OCI-LY1 (cell line): ENCODE results near the gene ZFYVE28.

Experiments
- H2AFZ ChIP-seq: fragments of 200-600 bp; sonication (generic), shearing (Covaris generic); 2 replicates; pipeline ENCODE4 v1.6.0; 2014; ENCODE audit warnings: antibody characterized with exemption, mild to moderate bottlenecking, low read length
- H3F3A ChIP-seq: fragments of 200-600 bp; sonication (generic), shearing (Covaris generic); 2 replicates; pipeline ENCODE4 v1.6.0; 2014; ENCODE audit warnings: mild to moderate bottlenecking, antibody characterized with exemption, low read length, moderate library complexity; ENCODE audit not compliant: insufficient read depth
- H3K27ac ChIP-seq: fragments of 200-600 bp; sonication (generic); 2 replicates; pipeline ENCODE4 v1.5.1; 2014; ENCODE audit warnings: low read length, mixed run types, mild to moderate bottlenecking, low read depth; ENCODE audit not compliant: poor library complexity, severe bottlenecking
- H3K27me3 ChIP-seq: fragments of 200-600 bp; sonication (generic); 2 replicates; pipeline ENCODE4 v1.6.0; 2014; ENCODE audit warnings: antibody characterized with exemption, mild to moderate bottlenecking, low read length, moderate library complexity; ENCODE audit not compliant: insufficient read depth
- H3K36me3 ChIP-seq: fragments of 200-600 bp; sonication (generic); 2 replicates; pipeline ENCODE4 v1.6.1; 2014; ENCODE audit warnings: mild to moderate bottlenecking, antibody characterized with exemption, low read length, moderate library complexity, mixed read lengths; ENCODE audit not compliant: insufficient read depth
- H3K4me1 ChIP-seq: fragments of 200-600 bp; sonication (generic); 2 replicates; pipeline ENCODE4 v1.5.1; 2014; ENCODE audit warnings: mild to moderate bottlenecking, low read length, moderate library complexity; ENCODE audit not compliant: insufficient read depth, severe bottlenecking
- H3K4me2 ChIP-seq: fragments of 200-600 bp; sonication (generic), shearing (Covaris generic); 2 replicates; pipeline ENCODE4 v1.6.1; 2014; ENCODE audit warnings: low read length
- H3K4me3 ChIP-seq: fragments of 200-600 bp; sonication (generic); 2 replicates; pipeline ENCODE4 v1.5.1; 2014; ENCODE audit warnings: low read length, low read depth, mild to moderate bottlenecking, mixed read lengths; ENCODE audit not compliant: poor library complexity, severe bottlenecking
- H3K79me2 ChIP-seq: fragments of 200-600 bp; shearing (Covaris generic); 2 replicates; pipeline ENCODE4 v1.6.1; 2016; ENCODE audit warnings: mixed run types, low read length, mixed read lengths; ENCODE audit not compliant: insufficient read depth
- H3K9ac ChIP-seq: fragments of 200-600 bp; sonication (generic), shearing (Covaris generic); 2 replicates; pipeline ENCODE4 v1.6.1; 2014; ENCODE audit warnings: mild to moderate bottlenecking, low read length, mixed read lengths
- H3K9me2 ChIP-seq: fragments of 200-600 bp; sonication (generic), shearing (Covaris generic); 2 replicates; pipeline ENCODE4 v1.6.1; 2014; ENCODE audit warnings: low read depth, mild to moderate bottlenecking, low read length, mixed read lengths
- H3K9me3 ChIP-seq: fragments of 200-600 bp; shearing (Covaris generic); 2 replicates; pipeline ENCODE4 v1.6.1; 2014; ENCODE audit warnings: low read length, mixed read lengths
- H4K20me1 ChIP-seq: fragments of 200-600 bp; sonication (generic), shearing (Covaris generic); 2 replicates; pipeline ENCODE4 v1.6.0; 2016; ENCODE audit warnings: mild to moderate bottlenecking, low read length; ENCODE audit not compliant: insufficient read depth
- CTCF ChIP-seq: fragments of 200-600 bp; sonication (generic), shearing (Covaris generic); IDR thresholded peaks from 2 replicates; pipeline ENCODE4 v1.5.1; 2017; ENCODE audit warnings: mild to moderate bottlenecking, antibody characterized with exemption, low read length, moderate library complexity, mixed read lengths
- EZH2 ChIP-seq: fragments of 200-600 bp; sonication (generic), shearing (Covaris generic); IDR thresholded peaks from 2 replicates; pipeline ENCODE4 v1.8.0; 2017; ENCODE audit warnings: borderline replicate concordance, mixed run types, mild to moderate bottlenecking, antibody characterized with exemption, low read length, moderate library complexity, mixed read lengths

Gene ZFYVE28

GRCh38 chr4:2406406-2406805 is 12.0 kb downstream of the ZFYVE28 start:
- H3K9me2 ChIP-seq: no peaks in the 10 kb centered on the region
- TF ChIP-seq EZH2: no peak
- no peak for TF ChIP-seq CTCF
- no peak overlapping the region for H3K9ac ChIP-seq
- no peaks in the 10 kb centered on the region for H3K4me1 ChIP-seq
- H3F3A ChIP-seq: no peaks in the 10 kb centered on the region
- H3K4me2 ChIP-seq: no peak overlapping the region
- no peaks in the 10 kb centered on the region for H3K27me3 ChIP-seq
- H3K9me3 ChIP-seq: no peaks in the 10 kb centered on the region
- H3K4me3 ChIP-seq: no peak overlapping the region
- no peak overlapping the region for H3K27ac ChIP-seq
- no peaks in the 10 kb centered on the region for H3K79me2 ChIP-seq
- no peak overlapping the region for H2AFZ ChIP-seq
- H4K20me1 ChIP-seq: no peaks in the 10 kb centered on the region
- H3K36me3 ChIP-seq: no peaks in the 10 kb centered on the region

- Histone ChIP-seq H3K79me2 (no peaks in the 10 kb centered on the region), H3K9ac (no peak overlapping the region), H3K4me3 (no peak overlapping the region), H3F3A (no peaks in the 10 kb centered on the region), H3K4me2 (no peak overlapping the region), H4K20me1 (no peaks in the 10 kb centered on the region), H2AFZ (no peak overlapping the region), H3K27ac (no peak overlapping the region), H3K4me1 (no peaks in the 10 kb centered on the region), H3K36me3 (no peaks in the 10 kb centered on the region), H3K9me2 (no peaks in the 10 kb centered on the region), H3K9me3 (no peaks in the 10 kb centered on the region), H3K27me3 (no peaks in the 10 kb centered on the region)
- TF ChIP-seq CTCF (no peak), EZH2 (no peak)
Observed at GRCh38 chr4:2402941-2403340, 15.5 kb downstream of the ZFYVE28 start.

- TF ChIP-seq EZH2: no peak
- no peak for TF ChIP-seq CTCF
- Histone ChIP-seq H3K79me2 (no peaks in the 10 kb centered on the region), H3K9me3 (no peaks in the 10 kb centered on the region), H3K4me1 (no peaks in the 10 kb centered on the region), H3K9ac (no peak overlapping the region), H3K4me2 (no peak overlapping the region), H4K20me1 (no peaks in the 10 kb centered on the region), H3K36me3 (no peaks in the 10 kb centered on the region), H3K9me2 (no peaks in the 10 kb centered on the region), H3K27me3 (no peaks in the 10 kb centered on the region), H3F3A (no peaks in the 10 kb centered on the region), H2AFZ (no peak overlapping the region), H3K4me3 (no peak overlapping the region), H3K27ac (no peak overlapping the region)
Observed at GRCh38 chr4:2402048-2402842, 16.2 kb downstream of the ZFYVE28 start.
